ENCODE results near the gene FMNL1.

FMNL1 gene

GRCh38 chr17:45262516-45263476 lies 41.1 kb downstream of the FMNL1 start:
- H3K4me3 ChIP-seq (ENCODE audit: low read depth, low read length): no peak overlapping the region
- DNase-seq (ENCODE audit: low read depth, low spot score): peak; percentile 79
- TF ChIP-seq CTCF (IDR thresholded peaks at IDR 0.05; ENCODE audit: low read depth, low read length): peak; percentile 22
- in situ Hi-C loops (cut with HindIII; ENCODE audit: low sequenced_read_pairs): no loop called here

- in situ Hi-C loops (cut with HindIII; ENCODE audit: low sequenced_read_pairs): no loop called here
Measured at GRCh38 chr17:45263477-45263860, 41.8 kb downstream of the FMNL1 start.

GRCh38 chr17:45264430-45264829 lies 42.7 kb downstream of the FMNL1 start:
- in situ Hi-C loops (cut with HindIII; ENCODE audit: low sequenced_read_pairs): no loop called here
- no peak for TF ChIP-seq CTCF (IDR thresholded peaks at IDR 0.05; ENCODE audit: low read depth, low read length)
- no peak for DNase-seq (ENCODE audit: low read depth, low spot score)
- no peak overlapping the region for H3K4me3 ChIP-seq (ENCODE audit: low read depth, low read length)

More at GRCh38 chr17:45263477-45263860, 41.8 kb downstream of the FMNL1 start:
- no peak for DNase-seq (ENCODE audit: low read depth, low spot score)
- no peak for TF ChIP-seq CTCF (IDR thresholded peaks at IDR 0.05; ENCODE audit: low read depth, low read length)
- no peak overlapping the region for H3K4me3 ChIP-seq (ENCODE audit: low read depth, low read length)

- in situ Hi-C loops (cut with HindIII; ENCODE audit: low sequenced_read_pairs): no loop called here
- no peak overlapping the region for H3K4me3 ChIP-seq (ENCODE audit: low read depth, low read length)
- no peak for DNase-seq (ENCODE audit: low read depth, low spot score)
- no peak for TF ChIP-seq CTCF (IDR thresholded peaks at IDR 0.05; ENCODE audit: low read depth, low read length)
Measured at GRCh38 chr17:45264988-45265387, 43.3 kb downstream of the FMNL1 start.

- in situ Hi-C loops (cut with HindIII; ENCODE audit: low sequenced_read_pairs): no loop called here
- H3K4me3 ChIP-seq (ENCODE audit: low read depth, low read length): no peak overlapping the region
- peak; percentile 82 for DNase-seq (ENCODE audit: low read depth, low spot score)
- TF ChIP-seq CTCF (IDR thresholded peaks at IDR 0.05; ENCODE audit: low read depth, low read length): no peak
Measured at GRCh38 chr17:45265821-45266220, 44.1 kb downstream of the FMNL1 start.

GRCh38 chr17:45266372-45266926 lies 44.8 kb downstream of the FMNL1 start:
- H3K4me3 ChIP-seq (ENCODE audit: low read depth, low read length): no peak overlapping the region
- no peak for DNase-seq (ENCODE audit: low read depth, low spot score)
- in situ Hi-C loops (cut with HindIII; ENCODE audit: low sequenced_read_pairs): no loop called here
- TF ChIP-seq CTCF (IDR thresholded peaks at IDR 0.05; ENCODE audit: low read depth, low read length): no peak

All from astrocyte of the spinal cord (primary cell).